Psoas muscle (tissue), 8 donors: ENCODE results near the gene TAS2R31. TPM values are rescaled to one million over a fixed set of nuclear protein-coding genes. Genes with fewer than 3 reads are reported as not detected.

Source experiments
- ATAC-seq, 4 donors: fragments of 200-7000 bp; cut with Tn5 transposase; one replicate each; pipeline ENCODE4 v1.9.1; 2020; ENCODE audit warnings: moderate library complexity in 3 of 4, mild to moderate bottlenecking in 2 of 4
- DNase-seq, 2 donors: peaks; one replicate each; pipeline ENCODE4 v3.0.0-alpha.2; 2020
- H3K27ac ChIP-seq: fragments of 200-600 bp; one replicate; pipeline ENCODE4 v1.8.0; 2022
- H3K27me3 ChIP-seq, 3 donors: fragments of 200-600 bp in 1 of 3; one replicate each; pipeline versions ENCODE4 v1.6.1 to v1.8.0; 2013 to 2022; ENCODE audit warnings: low read length in 2 of 3, mild to moderate bottlenecking in 2 of 3, moderate library complexity in 1 of 3; ENCODE audit not compliant: insufficient read depth in 3 of 3
- H3K36me3 ChIP-seq, 2 donors: fragments of 200-600 bp in 1 of 2; one replicate each; pipeline versions ENCODE4 v1.6.1 to v1.8.0; 2013 to 2022; ENCODE audit warnings: low read depth in 1 of 2, mild to moderate bottlenecking in 1 of 2, moderate library complexity in 1 of 2; ENCODE audit not compliant: insufficient read depth in 1 of 2
- H3K4me1 ChIP-seq: fragments of 200-600 bp; one replicate; pipeline ENCODE4 v1.8.0; 2022
- H3K4me3 ChIP-seq: fragments of 200-600 bp; one replicate; pipeline ENCODE4 v1.8.0; 2022; ENCODE audit warnings: mild to moderate bottlenecking
- H3K9me3 ChIP-seq: fragments of 200-600 bp; one replicate; pipeline ENCODE4 v1.8.0; 2022
- WGBS, 3 donors: extraction: QIAGEN DNeasy Blood & Tissue Kit; methylation state at CpG; one replicate each; pipeline versions ENCODE4 v1.1.6 to v1.1.7; 2013; 5-methylcytosine and 5-hydroxymethylcytosine counted together
- intact Hi-C, 2 donors: fragments of 100-400 bp; cut with DNase I; formaldehyde crosslinking; loops; one replicate each; pipeline versions ENCODE4 v1.11.0 to v1.14.2; 2022
- polyA plus RNA-seq, 3 donors: library from polyadenylated mRNA; stranded (reverse); fragments of 200-250 nt; gene quantifications; one replicate each; pipeline ENCODE4 v1.2.3, GENCODE V29; 2013
- total RNA-seq, 4 donors: library from RNA; stranded (reverse); fragmentation: NEBNext Ultra II Directional in 2 of 4; extraction: Animal tissue kit (Norgen Biotek cat#: 25700) in 2 of 4; gene quantifications; one replicate each; pipeline versions ENCODE4 v1.2.1 to v1.2.4, GENCODE V29; 2021 to 2023
- TF ChIP-seq, protein P1 (sequence below): fragments of 200-600 bp; IDR thresholded peaks from one replicate; pipeline ENCODE4 v1.8.0; 2022; ENCODE audit warnings: antibody characterized with exemption
- donor health status: healthy with polysubstance abuse.
- donor health status: DM: no; HTN: no; CAD: no; lungs with moderate emphysema.
- donor health status: Bipolar disorder and iron deficiency.
- donor health status: healthy.
- donor health status: DM: yes; HTN: yes; CAD: no.
- donor health status: DM: no; HTN: no; CAD: no.
- donor health status: DM: no; HTN: no; CAD: no.
- donor health status: DM: yes; HTN: yes; CAD: no.

The TAS2R31 gene
- total and polyA plus RNA-seq, 7 donors = 0.13 to 0.81 (median 0.34) TPM

GRCh38 chr12:11014234-11014633 lies 17.0 kb downstream of the TAS2R31 start:
- intact Hi-C loops = no loop called here
- TF ChIP-seq, protein P1, sequence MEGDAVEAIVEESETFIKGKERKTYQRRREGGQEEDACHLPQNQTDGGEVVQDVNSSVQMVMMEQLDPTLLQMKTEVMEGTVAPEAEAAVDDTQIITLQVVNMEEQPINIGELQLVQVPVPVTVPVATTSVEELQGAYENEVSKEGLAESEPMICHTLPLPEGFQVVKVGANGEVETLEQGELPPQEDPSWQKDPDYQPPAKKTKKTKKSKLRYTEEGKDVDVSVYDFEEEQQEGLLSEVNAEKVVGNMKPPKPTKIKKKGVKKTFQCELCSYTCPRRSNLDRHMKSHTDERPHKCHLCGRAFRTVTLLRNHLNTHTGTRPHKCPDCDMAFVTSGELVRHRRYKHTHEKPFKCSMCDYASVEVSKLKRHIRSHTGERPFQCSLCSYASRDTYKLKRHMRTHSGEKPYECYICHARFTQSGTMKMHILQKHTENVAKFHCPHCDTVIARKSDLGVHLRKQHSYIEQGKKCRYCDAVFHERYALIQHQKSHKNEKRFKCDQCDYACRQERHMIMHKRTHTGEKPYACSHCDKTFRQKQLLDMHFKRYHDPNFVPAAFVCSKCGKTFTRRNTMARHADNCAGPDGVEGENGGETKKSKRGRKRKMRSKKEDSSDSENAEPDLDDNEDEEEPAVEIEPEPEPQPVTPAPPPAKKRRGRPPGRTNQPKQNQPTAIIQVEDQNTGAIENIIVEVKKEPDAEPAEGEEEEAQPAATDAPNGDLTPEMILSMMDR = no peak
- H3K36me3 ChIP-seq = no peaks in the 10 kb centered on the region
- H3K9me3 ChIP-seq = no peaks in the 10 kb centered on the region
- DNase-seq = no peak
- H3K4me1 ChIP-seq = no peaks in the 10 kb centered on the region
- no peaks in the 10 kb centered on the region for H3K27me3 ChIP-seq
- no peak overlapping the region for H3K27ac ChIP-seq
- ATAC-seq = no peak
- no peak overlapping the region for H3K4me3 ChIP-seq

DNA sequence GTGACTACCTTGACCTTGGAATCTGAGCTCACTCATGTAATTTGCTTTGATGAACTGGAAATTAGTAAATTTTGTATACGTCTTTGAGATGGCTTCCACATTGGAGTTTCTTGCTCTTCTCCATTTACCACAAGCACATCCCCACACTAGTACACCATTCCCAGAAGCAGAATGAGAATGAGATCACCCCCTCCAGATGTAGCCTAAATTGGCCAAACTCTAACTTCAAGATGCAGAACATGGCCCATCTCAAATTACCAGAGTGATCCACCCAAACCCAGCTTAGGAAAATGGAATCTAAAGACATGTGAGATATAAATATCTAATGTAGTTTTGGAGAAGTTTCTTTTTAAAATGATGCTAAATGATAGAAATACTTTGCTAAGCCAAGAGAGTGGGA lies 23.6 kb downstream of the TAS2R31 start:
- 96 to 100% (median 100%) methylated on average over 1 of the region's 1 CpG for WGBS, 3 donors
- H3K27me3 ChIP-seq = no peaks in the 10 kb centered on the region
- intact Hi-C loops = loop anchor here in 1 of 2 donors (5.0 kb wide), 1 partner anchor 1170 kb away; no protein-coding TSS in a partner anchor
- ATAC-seq (no peak), DNase-seq (no peak)
- no peaks in the 10 kb centered on the region for H3K4me1 ChIP-seq
- H3K9me3 ChIP-seq = no peaks in the 10 kb centered on the region
- H3K27ac ChIP-seq = no peak overlapping the region
- no peaks in the 10 kb centered on the region for H3K36me3 ChIP-seq
- TF ChIP-seq, protein P1 = no peak
- no peak overlapping the region for H3K4me3 ChIP-seq

GRCh38 chr12:10998204-10998603 lies 33.0 kb downstream of the TAS2R31 start, which contains the start of gene TAS2R20:
Gene TAS2R20 (minus strand): TSS chr12:10998304. CDS start chr12:10997875, 429 bp downstream.
- ATAC-seq = no peak
- TF ChIP-seq, protein P1 = no peak
- no peak for DNase-seq
- Histone ChIP-seq H3K36me3 (peaks cover 0 to 6% of the 10 kb centered on the region in 2 donors), H3K4me3 (no peak within 1 kb of the TSS), H3K9me3 (no peaks in the 10 kb centered on the region), H3K4me1 (peaks cover 4% of the 10 kb centered on the region), H3K27me3 (no peaks in the 10 kb centered on the region), H3K27ac (no peak within 1 kb of the TSS)
- intact Hi-C loops = no loop called here

DNA sequence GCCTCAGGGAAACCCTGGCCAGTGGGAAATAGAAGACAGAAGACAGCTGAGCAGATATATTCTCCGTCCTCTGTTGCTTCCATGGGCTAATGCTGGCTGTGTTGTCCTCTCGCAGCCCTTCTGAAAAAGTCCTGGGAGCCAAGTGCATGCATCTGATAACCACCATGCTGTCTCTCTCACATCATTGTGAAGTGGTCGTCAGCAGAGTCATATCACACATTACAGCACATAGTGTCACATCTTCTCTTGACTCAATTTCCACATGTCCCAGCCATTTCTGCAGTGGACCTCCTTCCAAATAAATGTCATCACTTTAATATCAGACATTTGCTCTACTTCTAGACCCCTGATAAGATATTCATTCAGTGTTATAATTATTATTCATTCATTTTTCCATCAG lies 36.9 kb downstream of the TAS2R31 start:
- Histone ChIP-seq H3K4me3 (no peak overlapping the region), H3K27me3 (no peaks in the 10 kb centered on the region), H3K27ac (no peak overlapping the region), H3K9me3 (peaks cover 9% of the 10 kb centered on the region), H3K4me1 (peaks cover 4% of the 10 kb centered on the region), H3K36me3 (peaks cover 0 to 6% of the 10 kb centered on the region in 2 donors)
- intact Hi-C loops = no loop called here
- DNase-seq = no peak
- no peak for ATAC-seq
- WGBS, 3 donors = 93 to 95% (median 93%) methylated on average over 3 of the region's 3 CpGs
- TF ChIP-seq, protein P1 = no peak

DNA sequence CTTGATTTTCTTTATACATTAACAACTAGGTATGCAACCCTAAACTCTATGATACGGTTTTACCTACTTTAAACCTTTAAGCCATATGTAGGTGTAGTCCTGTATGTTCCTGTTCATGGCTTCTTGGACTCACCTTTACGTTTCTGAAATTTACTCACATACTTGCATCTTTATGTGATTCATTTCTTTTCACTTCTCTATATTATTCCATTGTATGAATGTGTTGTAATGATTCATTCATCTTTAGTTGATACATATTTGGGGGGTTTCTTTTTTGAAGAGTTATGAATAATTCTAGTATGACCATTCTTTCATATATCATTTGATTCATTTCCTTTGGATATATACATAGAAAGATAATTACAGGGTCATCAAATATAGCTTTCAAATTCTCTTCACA lies 42.1 kb downstream of the TAS2R31 start:
- 97 to 100% (median 100%) methylated on average over 2 of the region's 2 CpGs for WGBS, 3 donors
- TF ChIP-seq, protein P1 = no peak
- H3K4me1 ChIP-seq = no peaks in the 10 kb centered on the region
- H3K27ac ChIP-seq = no peak overlapping the region
- H3K36me3 ChIP-seq = peaks cover 0 to 3% of the 10 kb centered on the region in 2 donors
- ATAC-seq (no peak), DNase-seq (no peak)
- no peaks in the 10 kb centered on the region for H3K27me3 ChIP-seq
- H3K4me3 ChIP-seq = no peak overlapping the region
- H3K9me3 ChIP-seq = peaks cover 9% of the 10 kb centered on the region
- intact Hi-C loops = no loop called here
